HG03175 (cell line): ENCODE measurements around the gene WLS.
"Not testable (repeated sequence)": the region's sequence is repeated elsewhere in the genome, so short reads cannot be mapped to it uniquely, and the experiment has no call there.

Experiments used
- ATAC-seq: cut with Tn5 transposase; IDR thresholded peaks from one replicate; pipeline ENCODE4 v1.9.1; 2021; ENCODE audit warnings: mild to moderate bottlenecking, moderate library complexity; ENCODE audit not compliant: unreplicated experiment

WLS gene

GRCh38 chr1:68232289-68233148 is at the start of gene WLS:
WLS (minus strand) TSS chr1:68232523; CDS start chr1:68232299, 224 bp downstream.
- ATAC-seq: no peak

GRCh38 chr1:68280286-68280685 is 48.0 kb upstream of the WLS start:
- no peak for ATAC-seq

DNA sequence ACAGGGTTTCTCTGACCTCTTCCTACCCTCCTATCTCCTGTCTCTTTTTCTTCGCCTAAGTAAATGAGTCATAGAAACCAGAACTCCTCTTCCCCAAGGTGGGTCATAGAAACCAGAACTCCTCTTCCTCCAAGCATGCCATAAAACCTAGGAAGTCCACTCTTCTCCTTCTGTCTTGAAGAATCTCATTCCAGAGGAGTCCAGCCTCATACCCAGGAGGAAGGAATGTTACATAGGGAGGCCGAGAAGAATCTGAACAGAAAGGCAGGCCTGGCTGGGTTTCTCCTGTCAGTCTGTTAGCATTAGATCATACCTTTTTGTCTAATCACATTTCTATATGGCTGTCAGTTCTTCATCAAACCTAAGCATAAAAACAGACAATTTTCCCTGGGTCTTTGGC is 47.5 kb upstream of the WLS start:
- no peak for ATAC-seq

DNA sequence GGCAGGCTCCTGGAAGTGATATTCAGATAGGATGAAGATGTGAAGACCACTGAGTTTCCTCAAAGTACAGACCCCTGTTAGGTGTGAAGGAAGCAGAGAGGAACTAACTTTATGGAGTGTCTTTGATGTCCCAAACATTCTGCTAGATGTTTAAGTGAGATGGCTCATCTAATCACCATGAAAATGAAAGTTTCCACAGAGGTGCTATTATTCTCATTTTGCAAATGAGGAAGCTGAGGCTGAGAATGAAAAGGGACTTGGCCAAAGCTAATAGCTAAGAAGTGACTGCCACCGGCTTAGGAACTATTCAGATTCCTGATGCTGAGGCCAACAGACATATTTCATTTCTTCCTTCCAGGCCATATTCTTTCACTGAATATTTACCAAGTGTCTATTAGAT is 45.9 kb upstream of the WLS start:
- ATAC-seq: no peak

- ATAC-seq: no peak
These were observed 44.1 kb upstream of the WLS start for GRCh38 chr1:68276448-68276847.

GRCh38 chr1:68273530-68273929 is 41.2 kb upstream of the WLS start:
- no peak for ATAC-seq

DNA sequence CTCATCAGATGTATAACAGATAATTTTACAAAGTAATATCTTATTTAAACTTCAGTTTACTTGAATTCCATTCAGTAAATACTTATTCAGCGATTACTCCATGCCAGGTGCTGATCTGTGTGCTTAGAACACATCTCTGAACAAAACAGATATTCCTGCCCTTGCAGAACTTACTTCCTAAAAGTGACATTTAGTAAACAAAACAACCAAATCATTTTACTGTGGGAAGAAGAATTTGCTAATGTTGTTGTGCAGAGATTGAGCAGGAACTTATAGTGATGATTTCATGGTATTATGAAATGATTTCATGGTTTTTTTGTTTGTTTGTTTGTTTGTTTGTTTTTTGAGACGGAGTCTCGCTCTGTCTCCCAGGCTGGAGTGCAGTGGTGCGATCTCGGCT is 39.3 kb upstream of the WLS start:
- no peak for ATAC-seq

- no peak for ATAC-seq
These were observed 38.6 kb upstream of the WLS start for GRCh38 chr1:68270951-68271350.

DNA sequence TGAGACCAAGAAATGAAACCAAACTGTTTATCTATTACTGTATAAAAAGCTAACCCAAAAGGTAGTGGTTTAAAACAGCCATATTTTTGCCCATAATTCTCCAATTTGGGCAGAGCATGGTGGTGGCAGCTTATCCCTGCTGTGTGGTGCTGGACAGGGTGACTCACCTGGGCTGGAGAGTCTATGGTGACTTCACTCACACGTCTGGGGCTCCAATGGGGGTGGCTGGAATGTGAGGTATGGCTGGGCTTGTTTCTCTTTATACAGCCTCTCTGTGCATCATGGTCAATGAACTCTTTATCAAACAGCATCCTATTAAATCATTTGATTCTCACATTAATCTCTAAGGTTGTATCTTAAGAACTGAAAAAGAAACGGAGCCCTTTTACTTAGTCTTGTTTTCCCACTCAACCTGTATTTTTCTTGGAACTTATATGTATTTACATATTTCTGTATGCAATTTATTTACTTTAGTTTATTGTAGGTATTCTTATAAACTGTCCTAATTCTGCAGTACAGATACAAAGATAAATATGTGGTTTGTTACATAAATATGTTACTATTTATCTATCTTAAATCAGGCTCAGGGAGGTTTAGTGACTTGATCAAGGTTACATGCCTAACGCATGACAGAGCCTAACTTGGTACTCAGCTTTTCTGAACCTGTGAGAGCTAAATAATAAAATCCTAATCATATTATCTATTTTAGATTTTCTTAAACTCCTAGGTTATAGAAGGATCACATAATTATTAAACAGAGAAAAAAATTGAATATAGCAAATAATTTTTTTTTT is 37.5 kb upstream of the WLS start:
- no peak for ATAC-seq

DNA sequence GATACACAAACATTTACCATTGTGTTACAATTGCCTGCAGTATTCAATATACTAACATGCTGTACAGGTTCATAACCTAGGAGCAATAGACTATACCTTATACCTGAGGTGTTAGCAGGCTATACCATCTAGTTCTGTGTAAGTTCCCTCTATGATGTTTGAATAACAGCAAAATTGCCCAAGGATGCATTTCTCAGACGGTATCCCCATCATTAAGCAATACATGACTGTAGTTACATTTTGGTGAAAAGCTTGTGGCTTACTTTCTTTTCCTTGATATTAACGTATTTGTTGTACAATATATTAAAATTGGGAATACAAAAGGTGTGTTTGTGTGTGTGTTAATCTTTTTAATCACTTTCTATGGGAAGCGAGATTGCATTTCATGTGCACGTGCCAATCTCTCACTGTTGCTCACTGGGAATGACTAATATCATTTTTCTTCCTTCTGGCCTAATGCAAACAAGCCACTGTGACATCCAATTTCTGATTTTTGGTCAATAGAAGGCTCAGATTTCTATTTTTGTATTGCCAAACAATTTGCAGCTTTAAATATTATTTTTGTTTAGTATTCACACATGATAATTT is 36.7 kb upstream of the WLS start:
- no peak for ATAC-seq

- not testable (repeated sequence) for ATAC-seq
These were observed 24.5 kb upstream of the WLS start for GRCh38 chr1:68256824-68257223.

DNA sequence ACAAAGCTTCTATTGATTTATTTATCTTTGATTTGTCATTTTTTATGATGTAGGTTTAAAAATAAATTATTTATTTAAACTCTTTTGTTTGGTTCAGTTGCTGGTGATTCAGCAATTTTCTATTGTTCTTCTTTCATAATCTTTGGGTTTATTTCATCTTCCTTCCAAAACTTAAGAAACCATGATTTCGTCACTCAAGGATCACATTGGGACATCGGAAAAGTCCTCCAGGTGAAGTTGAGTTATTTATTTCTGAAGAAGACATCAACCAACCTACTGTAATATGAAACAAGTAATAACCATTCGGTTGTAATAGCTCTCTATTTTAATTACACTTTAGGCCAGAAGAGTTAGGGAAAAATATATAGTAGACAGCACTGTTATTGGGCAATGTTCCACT is 23.0 kb upstream of the WLS start:
- ATAC-seq: no peak

DNA sequence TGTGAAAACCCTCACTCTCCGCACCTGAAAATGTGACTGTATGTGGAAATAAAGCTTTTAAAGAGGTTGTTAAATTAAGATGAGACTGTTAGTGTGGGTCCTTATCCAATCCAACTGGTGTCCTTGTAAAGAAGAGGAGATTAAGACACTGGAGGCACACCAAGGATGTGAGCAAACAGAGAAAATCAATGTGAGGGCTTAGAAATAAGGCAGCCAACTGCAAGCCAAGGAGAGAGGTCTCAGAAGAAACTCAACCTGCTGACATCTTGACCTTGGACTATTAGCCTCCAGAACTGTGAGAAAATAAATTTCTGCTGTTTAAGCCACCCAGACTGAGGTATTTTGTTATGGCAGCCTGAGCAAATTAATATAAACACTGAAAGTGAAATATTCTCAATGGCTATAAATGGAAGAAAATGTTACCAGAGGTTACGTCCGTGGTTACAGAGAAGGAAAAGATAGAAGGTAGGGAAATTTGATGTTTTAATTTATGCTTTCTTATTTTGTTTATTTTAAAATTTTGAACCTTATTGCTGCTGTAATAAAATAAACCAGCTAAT is 22.4 kb upstream of the WLS start:
- no peak for ATAC-seq

DNA sequence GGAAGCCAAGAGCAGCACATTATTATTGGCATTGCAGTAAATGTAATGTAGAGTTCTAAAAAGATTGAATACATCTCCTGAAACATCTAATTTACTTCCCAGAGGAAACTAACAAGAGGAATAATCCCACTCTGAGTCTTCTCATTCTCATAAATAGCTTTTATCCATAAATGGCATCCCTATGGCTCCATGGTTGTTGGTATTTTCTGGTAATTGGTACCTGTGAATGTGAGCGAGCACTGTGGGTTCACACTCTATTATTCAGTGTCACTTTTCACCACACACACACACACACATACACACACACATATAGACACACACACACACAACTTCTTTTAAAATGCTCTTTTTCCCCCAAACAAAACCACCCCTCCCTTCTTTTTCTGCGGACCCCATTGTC is 4.7 kb upstream of the WLS start:
- ATAC-seq: no peak

GRCh38 chr1:68234094-68234493 is 1.8 kb upstream of the WLS start:
- no peak for ATAC-seq

DNA sequence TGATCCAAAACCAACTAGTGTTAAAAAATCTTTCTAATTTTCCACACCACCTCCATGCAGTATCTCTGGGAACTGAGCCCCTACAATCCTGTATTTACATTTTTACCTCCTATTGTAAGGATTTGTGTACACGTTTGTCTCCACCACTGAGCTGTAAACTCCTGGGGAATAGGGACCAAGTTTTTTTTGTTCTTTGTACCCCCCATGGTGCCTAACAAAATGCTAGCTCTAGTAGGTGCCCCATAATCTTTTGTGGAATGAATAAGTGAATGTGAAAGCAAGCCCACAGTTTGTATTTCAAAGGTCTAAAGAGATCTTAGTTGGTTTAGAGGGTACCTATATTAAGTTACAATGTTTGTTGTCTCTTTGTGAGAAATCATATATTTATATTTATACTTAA is 879 bp upstream of the WLS start:
- ATAC-seq: no peak

GRCh38 chr1:68231627-68232288 is 565 bp downstream of the WLS start:
- no peak for ATAC-seq

GRCh38 chr1:68230901-68231626 is 1.3 kb downstream of the WLS start:
- ATAC-seq: no peak

DNA sequence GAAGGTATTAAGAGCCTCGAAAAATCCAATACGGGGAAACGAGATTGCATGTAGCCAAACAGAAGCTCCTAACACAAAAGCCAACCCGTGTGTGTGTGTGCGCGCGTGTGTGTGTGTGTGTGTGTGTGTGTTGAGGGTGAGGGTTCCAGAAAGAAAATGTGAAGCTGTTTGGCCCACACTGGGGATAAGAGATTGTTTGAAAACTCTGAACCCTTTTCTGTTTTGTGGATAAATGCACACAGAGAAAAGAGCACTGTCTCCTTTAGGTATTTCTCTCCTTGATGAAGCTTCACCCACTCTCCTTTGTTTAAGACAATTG is 1.9 kb downstream of the WLS start:
- no peak for ATAC-seq

GRCh38 chr1:68229650-68230483 is 2.5 kb downstream of the WLS start:
- no peak for ATAC-seq
